Measurements from ENCODE around the gene GNA14. TPM values are rescaled to one million over a fixed set of nuclear protein-coding genes. Genes with fewer than 3 reads are reported as not detected.

GNA14 gene
- total and polyA plus RNA-seq, 12 donors, result 0.75 to 4.8 (median 1.7) TPM

DNA sequence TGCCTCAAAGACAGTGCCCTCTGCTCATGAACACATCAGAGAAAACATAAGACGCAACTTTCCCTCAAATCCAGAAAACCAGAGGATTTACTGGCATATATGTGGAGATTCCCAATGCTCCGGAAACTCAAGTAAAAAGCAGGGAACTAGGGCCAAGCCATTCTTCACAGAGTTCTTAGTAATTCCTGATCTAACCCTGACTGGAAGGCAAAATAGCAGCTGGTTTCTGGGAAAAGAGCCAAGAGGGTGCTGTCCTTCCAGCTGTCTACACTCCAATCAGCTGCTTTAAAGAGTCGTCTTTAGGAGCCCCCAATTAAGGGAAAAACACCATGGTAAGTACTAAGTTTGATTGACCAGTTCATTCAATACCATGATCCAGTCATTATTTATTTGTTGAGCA lies 49.6 kb downstream of the GNA14 start:
- Histone ChIP-seq H3K9me3 (no peaks in the 10 kb centered on the region), H3K27ac (peak overlapping the region in 8 of 10 donors; percentile 21 to 71 (median 58)), H3K27me3 (no peaks in the 10 kb centered on the region), H3K4me3 (no peak overlapping the region), H3K36me3 (no peaks in the 10 kb centered on the region), H3K4me1 (peaks cover 3 to 61% (median 45%) of the 10 kb centered on the region in 9 donors)
- ATAC-seq (peak; percentile 67 to 89 (median 76)), DNase-seq (peak in 1 of 2 donors; percentile 65)
- intact Hi-C loops (cut with DNase I), result loop anchor here in 6 of 10 donors (5.0 to 10.0 kb wide), 6 partner anchors 46 to 141 kb away; partner anchors contain the start of gene GNA14 (in 5 of the 6)
- 25 to 28% methylated on average over 3 of the region's 3 CpGs for WGBS, 2 donors
- TF ChIP-seq, protein P1, sequence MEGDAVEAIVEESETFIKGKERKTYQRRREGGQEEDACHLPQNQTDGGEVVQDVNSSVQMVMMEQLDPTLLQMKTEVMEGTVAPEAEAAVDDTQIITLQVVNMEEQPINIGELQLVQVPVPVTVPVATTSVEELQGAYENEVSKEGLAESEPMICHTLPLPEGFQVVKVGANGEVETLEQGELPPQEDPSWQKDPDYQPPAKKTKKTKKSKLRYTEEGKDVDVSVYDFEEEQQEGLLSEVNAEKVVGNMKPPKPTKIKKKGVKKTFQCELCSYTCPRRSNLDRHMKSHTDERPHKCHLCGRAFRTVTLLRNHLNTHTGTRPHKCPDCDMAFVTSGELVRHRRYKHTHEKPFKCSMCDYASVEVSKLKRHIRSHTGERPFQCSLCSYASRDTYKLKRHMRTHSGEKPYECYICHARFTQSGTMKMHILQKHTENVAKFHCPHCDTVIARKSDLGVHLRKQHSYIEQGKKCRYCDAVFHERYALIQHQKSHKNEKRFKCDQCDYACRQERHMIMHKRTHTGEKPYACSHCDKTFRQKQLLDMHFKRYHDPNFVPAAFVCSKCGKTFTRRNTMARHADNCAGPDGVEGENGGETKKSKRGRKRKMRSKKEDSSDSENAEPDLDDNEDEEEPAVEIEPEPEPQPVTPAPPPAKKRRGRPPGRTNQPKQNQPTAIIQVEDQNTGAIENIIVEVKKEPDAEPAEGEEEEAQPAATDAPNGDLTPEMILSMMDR (IDR thresholded peaks at IDR 0.05), result no peak

DNA sequence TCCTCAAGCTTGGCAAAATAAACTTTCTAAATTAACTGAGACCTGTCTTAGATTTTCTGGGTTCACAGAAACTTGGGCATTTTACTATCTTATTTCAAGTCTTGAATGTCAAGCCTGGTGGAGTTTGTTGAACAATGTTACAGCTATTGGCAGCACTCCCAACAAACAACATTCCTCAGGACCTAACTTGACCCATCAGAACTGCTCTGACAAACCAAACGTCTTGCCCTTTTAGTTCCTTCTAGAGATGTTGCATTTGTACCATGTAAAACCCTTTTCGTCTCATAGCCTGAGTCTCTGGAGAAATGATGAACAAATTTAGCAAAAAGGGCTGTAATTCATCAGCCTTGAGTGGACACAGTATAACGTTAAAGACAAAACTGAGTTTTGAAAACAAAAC lies 51.1 kb downstream of the GNA14 start:
- no peak for DNase-seq
- intact Hi-C loops (cut with DNase I), result loop anchor here in 6 of 10 donors (5.0 to 10.0 kb wide), 6 partner anchors 48 to 140 kb away; partner anchors contain the start of gene GNA14 (in 5 of the 6)
- Histone ChIP-seq H3K4me3 (no peak overlapping the region), H3K27ac (peak overlapping the region in 6 of 10 donors; percentile 31 to 69 (median 50)), H3K4me1 (peaks cover 3 to 62% (median 45%) of the 10 kb centered on the region in 9 donors), H3K27me3 (no peaks in the 10 kb centered on the region), H3K9me3 (no peaks in the 10 kb centered on the region), H3K36me3 (no peaks in the 10 kb centered on the region)
- peak in 2 of 8 donors; percentile 63 to 65 for ATAC-seq
- WGBS, 2 donors, result 42% methylated on average over 3 of the region's 3 CpGs
- TF ChIP-seq, protein P1 (IDR thresholded peaks at IDR 0.05), result no peak

DNA sequence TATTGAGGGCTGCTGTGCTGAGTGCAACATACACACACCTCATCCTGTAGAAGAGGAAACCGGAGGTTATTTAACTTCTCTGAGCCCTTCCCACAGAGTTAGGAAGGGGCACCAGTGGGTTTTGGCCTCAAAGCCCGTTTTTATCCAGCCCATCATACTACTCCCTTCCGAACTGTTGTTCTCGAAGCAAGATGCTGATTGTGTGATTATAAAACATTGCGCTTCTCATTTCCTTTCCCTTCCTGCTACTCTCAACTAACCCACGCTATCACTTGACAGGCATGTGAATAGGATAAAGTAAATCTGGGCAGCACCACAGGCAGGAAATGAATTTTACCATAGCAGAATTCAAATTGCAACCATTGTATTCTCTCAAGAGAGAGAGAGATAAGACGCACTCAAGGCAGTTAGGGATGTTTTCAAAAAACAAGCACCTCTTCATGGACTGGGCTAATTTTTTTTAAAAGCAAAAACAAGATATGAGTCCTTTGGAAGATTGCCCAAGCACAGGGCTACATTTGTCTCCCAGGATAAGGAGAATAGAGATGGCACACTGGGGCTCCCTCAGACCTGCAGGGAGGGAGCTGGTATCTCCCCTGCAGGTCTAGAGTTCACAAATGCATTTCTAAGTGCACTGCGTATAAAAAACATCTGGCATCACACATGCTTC lies 52.6 kb downstream of the GNA14 start:
- ATAC-seq (peak; percentile 15 to 71 (median 48)), DNase-seq (no peak)
- H3K4me1 ChIP-seq, result peaks cover 3 to 62% (median 45%) of the 10 kb centered on the region in 9 donors
- intact Hi-C loops (cut with DNase I), result loop anchor here in 6 of 10 donors (5.0 to 10.0 kb wide), 6 partner anchors 49 to 138 kb away; partner anchors contain the start of gene GNA14 (in 5 of the 6)
- TF ChIP-seq, protein P1 (IDR thresholded peaks at IDR 0.05), result no peak
- H3K27ac ChIP-seq, result peak overlapping the region in 6 of 10 donors; percentile 2 to 64 (median 36)
- 18 to 28% methylated on average over 8 of the region's 8 CpGs for WGBS, 2 donors
- no peak overlapping the region for H3K4me3 ChIP-seq
- no peaks in the 10 kb centered on the region for H3K36me3 ChIP-seq
- no peaks in the 10 kb centered on the region for H3K27me3 ChIP-seq
- no peaks in the 10 kb centered on the region for H3K9me3 ChIP-seq

- no peaks in the 10 kb centered on the region for H3K36me3 ChIP-seq
- no peak overlapping the region for H3K4me3 ChIP-seq
- H3K27me3 ChIP-seq, result no peaks in the 10 kb centered on the region
- ATAC-seq (no peak), DNase-seq (no peak)
- TF ChIP-seq, protein P1 (IDR thresholded peaks at IDR 0.05), result no peak
- 68 to 75% methylated on average over 3 of the region's 3 CpGs for WGBS, 2 donors
- intact Hi-C loops (cut with DNase I), result loop anchor here in 6 of 10 donors (5.0 to 10.0 kb wide), 6 partner anchors 50 to 138 kb away; partner anchors contain the start of gene GNA14 (in 5 of the 6)
- H3K27ac ChIP-seq, result peak overlapping the region in 5 of 10 donors; percentile 28 to 64 (median 38)
- H3K4me1 ChIP-seq, result peaks cover 3 to 62% (median 45%) of the 10 kb centered on the region in 9 donors
- H3K9me3 ChIP-seq, result no peaks in the 10 kb centered on the region
Observed at GRCh38 chr9:77594963-77595362, 53.2 kb downstream of the GNA14 start.
